IgD-negative memory B cell (primary cell): Measurements from ENCODE around the gene COMMD4. TPM values are rescaled to one million over a fixed set of nuclear protein-coding genes. Genes with fewer than 3 reads are reported as not detected.

Experiments
- H3K27ac Mint-ChIP-seq, 3 donors: one replicate each; pipeline ENCODE4 v1.8.0; 2020 to 2022; ENCODE audit warnings: mild to moderate bottlenecking in 3 of 3, mixed read lengths in 3 of 3, moderate library complexity in 1 of 3
- H3K27me3 Mint-ChIP-seq: one replicate; pipeline ENCODE4 v1.8.0; 2021; ENCODE audit warnings: mixed read lengths
- H3K36me3 Mint-ChIP-seq: one replicate; pipeline ENCODE4 v1.8.0; 2020; ENCODE audit warnings: mild to moderate bottlenecking, mixed read lengths
- H3K4me1 Mint-ChIP-seq, 3 donors: one replicate each; pipeline ENCODE4 v1.8.0; 2020 to 2022; ENCODE audit warnings: mixed read lengths in 3 of 3, mild to moderate bottlenecking in 1 of 3
- H3K4me3 Mint-ChIP-seq, 4 donors: one replicate each; pipeline ENCODE4 v1.8.0; 2020 to 2022; ENCODE audit warnings: mild to moderate bottlenecking in 4 of 4, mixed read lengths in 4 of 4, moderate library complexity in 3 of 4
- H3K9me3 Mint-ChIP-seq, 3 donors: one replicate each; pipeline ENCODE4 v1.8.0; 2020 to 2021; ENCODE audit warnings: mixed read lengths in 3 of 3, mild to moderate bottlenecking in 1 of 3
- polyA plus RNA-seq: library from polyadenylated mRNA; unstranded; fragments of 300-500 nt; fragmentation: Illumina TruSeq; gene quantifications from one replicate; pipeline ENCODE4 v1.2.3, GENCODE V29; 2021

Gene COMMD4
- polyA plus RNA-seq, 1 donor from 2014 or later, result 36.2 TPM

- Mint-ChIP-seq H3K27ac (peak overlapping the region in 2 of 3 donors; percentile 25 to 68), H3K4me1 (peaks cover 0 to 3% (median 0%) of the 10 kb centered on the region in 3 donors), H3K27me3 (no peaks in the 10 kb centered on the region), H3K9me3 (no peaks in the 10 kb centered on the region), H3K36me3 (peaks cover 3% of the 10 kb centered on the region), H3K4me3 (no peak overlapping the region)
Measured at GRCh38 chr15:75357976-75358673, 22.3 kb downstream of the COMMD4 start.

DNA sequence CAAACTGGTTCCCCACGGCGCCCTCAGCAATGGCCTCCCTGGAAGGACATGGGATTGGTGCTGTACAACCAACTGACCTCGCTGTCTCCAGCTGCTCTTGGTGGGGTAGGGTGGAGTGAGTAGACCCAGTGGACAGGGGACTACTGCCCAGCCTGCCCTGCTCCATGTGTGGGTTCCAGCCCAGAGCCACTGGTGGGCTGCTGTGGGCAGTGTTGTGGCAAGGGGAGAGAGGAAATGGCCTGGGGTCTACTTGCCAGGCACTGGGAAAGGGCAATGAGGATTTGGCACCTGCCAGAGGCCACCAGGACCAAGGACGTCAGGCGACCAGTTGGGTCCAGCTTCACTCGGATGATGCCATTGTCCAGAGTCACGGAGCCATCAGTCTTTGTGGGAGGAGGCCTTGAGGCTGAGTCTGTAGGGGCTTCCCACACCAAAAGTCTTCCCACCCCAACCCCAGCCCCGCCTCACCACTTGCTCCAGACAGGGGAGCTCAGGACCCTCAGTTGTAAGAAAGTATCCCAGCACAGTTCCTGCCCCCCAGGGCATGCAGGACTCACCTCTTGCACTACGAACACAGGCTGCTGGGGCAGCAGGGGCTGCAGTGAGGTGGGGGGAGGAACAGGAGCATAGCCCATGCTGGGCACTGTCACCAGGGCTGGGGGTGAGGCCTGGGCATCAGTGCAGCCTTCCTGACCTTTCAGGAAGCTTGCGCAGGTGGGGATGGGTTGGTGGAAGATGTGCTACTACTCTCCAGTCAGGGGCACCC lies 23.1 kb downstream of the COMMD4 start:
- H3K27me3 Mint-ChIP-seq, result no peaks in the 10 kb centered on the region

GRCh38 chr15:75359537-75360250 lies 23.8 kb downstream of the COMMD4 start:
- no peaks in the 10 kb centered on the region for H3K9me3 Mint-ChIP-seq
- H3K27ac Mint-ChIP-seq, result peak overlapping the region in 1 of 3 donors; percentile 16
- H3K4me1 Mint-ChIP-seq, result peaks cover 0 to 5% (median 0%) of the 10 kb centered on the region in 3 donors
- no peak overlapping the region for H3K4me3 Mint-ChIP-seq
- peaks cover 3% of the 10 kb centered on the region for H3K36me3 Mint-ChIP-seq
- H3K27me3 Mint-ChIP-seq, result no peaks in the 10 kb centered on the region

More for the DNA sequence above, 23.1 kb downstream of the COMMD4 start:
- H3K4me1 Mint-ChIP-seq, result peaks cover 0 to 4% (median 0%) of the 10 kb centered on the region in 3 donors
- no peak overlapping the region for H3K4me3 Mint-ChIP-seq
- H3K27ac Mint-ChIP-seq, result peak overlapping the region in 1 of 3 donors; percentile 35
- no peaks in the 10 kb centered on the region for H3K9me3 Mint-ChIP-seq
- peaks cover 3% of the 10 kb centered on the region for H3K36me3 Mint-ChIP-seq

- Mint-ChIP-seq H3K36me3 (peaks cover 4% of the 10 kb centered on the region), H3K4me3 (peak overlapping the region in 1 of 4 donors; percentile 18)
Measured at GRCh38 chr15:75360391-75360790, 24.5 kb downstream of the COMMD4 start.

DNA sequence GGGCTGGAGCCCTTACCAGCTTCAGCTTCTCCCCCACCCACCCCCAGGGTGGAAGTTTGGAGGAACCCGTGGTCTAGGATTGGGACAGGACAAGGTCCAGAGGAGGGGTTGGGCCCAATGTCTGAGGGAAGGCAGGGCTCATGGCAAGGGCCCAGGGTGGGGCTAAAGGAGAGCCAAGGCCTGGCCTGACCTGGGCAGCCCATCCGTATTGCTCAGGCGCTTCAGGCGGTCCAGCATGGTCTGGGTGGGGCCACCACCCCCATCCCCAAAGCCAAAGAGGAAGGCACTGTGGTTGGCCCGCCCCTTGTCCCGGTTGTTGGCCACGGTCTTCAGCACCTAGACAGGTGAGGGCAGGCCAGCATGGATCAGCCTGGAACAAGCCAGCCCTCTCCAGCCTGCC lies 25.0 kb downstream of the COMMD4 start:
- Mint-ChIP-seq H3K4me3 (peak overlapping the region in 1 of 4 donors; percentile 18), H3K36me3 (peaks cover 4% of the 10 kb centered on the region)

More at GRCh38 chr15:75360391-75360790, 24.5 kb downstream of the COMMD4 start:
- no peak overlapping the region for H3K27ac Mint-ChIP-seq
- no peaks in the 10 kb centered on the region for H3K27me3 Mint-ChIP-seq
- H3K9me3 Mint-ChIP-seq, result no peaks in the 10 kb centered on the region
- peaks cover 0 to 3% (median 0%) of the 10 kb centered on the region in 3 donors for H3K4me1 Mint-ChIP-seq

GRCh38 chr15:75361361-75361988 lies 25.6 kb downstream of the COMMD4 start:
- peaks cover 4% of the 10 kb centered on the region for H3K36me3 Mint-ChIP-seq
- peaks cover 0 to 3% (median 0%) of the 10 kb centered on the region in 3 donors for H3K4me1 Mint-ChIP-seq
- H3K9me3 Mint-ChIP-seq, result no peaks in the 10 kb centered on the region
- H3K27me3 Mint-ChIP-seq, result no peaks in the 10 kb centered on the region
- H3K27ac Mint-ChIP-seq, result no peak overlapping the region
- no peak overlapping the region for H3K4me3 Mint-ChIP-seq

More for the DNA sequence above, 25.0 kb downstream of the COMMD4 start:
- Mint-ChIP-seq H3K27me3 (no peaks in the 10 kb centered on the region), H3K9me3 (no peaks in the 10 kb centered on the region), H3K4me1 (peaks cover 0 to 3% (median 0%) of the 10 kb centered on the region in 3 donors), H3K27ac (no peak overlapping the region)

- H3K27me3 Mint-ChIP-seq, result no peaks in the 10 kb centered on the region
- no peak overlapping the region for H3K27ac Mint-ChIP-seq
- peaks cover 0 to 3% (median 0%) of the 10 kb centered on the region in 3 donors for H3K4me1 Mint-ChIP-seq
- no peaks in the 10 kb centered on the region for H3K9me3 Mint-ChIP-seq
- H3K36me3 Mint-ChIP-seq, result peaks cover 4% of the 10 kb centered on the region
- H3K4me3 Mint-ChIP-seq, result no peak overlapping the region
Measured at GRCh38 chr15:75361989-75362641, 26.3 kb downstream of the COMMD4 start.

DNA sequence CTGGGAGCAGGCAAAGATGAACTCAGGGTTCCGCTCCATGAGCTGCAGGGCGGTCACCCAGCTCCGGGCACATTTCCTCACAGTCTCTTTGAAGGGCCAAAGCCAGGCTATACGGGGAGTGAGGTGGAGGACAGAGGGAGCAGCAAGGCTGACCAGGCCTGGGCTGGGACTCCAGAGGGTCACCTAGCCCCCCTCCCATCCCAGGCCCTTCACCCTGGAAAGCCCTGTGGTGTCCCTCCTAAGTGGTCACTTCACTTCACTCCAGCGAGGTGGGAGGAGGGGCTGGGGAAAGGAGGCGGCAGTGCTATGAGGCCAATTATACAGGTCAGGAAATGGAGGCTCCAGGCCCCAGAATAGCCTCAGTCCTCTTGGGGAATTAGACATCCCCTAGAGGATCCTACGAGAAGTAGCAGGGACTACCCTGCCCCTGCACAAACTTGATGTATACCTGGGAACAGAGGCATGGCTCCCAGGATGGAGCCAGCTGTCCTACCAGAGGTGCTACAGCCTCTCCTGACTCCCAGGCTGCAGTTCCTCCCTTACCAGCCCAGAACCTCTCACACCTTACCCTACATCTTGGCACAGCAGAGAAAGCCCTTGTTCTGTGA lies 26.9 kb downstream of the COMMD4 start:
- Mint-ChIP-seq H3K27me3 (no peaks in the 10 kb centered on the region), H3K4me1 (peaks cover 0 to 5% (median 3%) of the 10 kb centered on the region in 3 donors), H3K36me3 (peaks cover 4% of the 10 kb centered on the region), H3K4me3 (peak overlapping the region in 1 of 4 donors; percentile 68), H3K9me3 (no peaks in the 10 kb centered on the region), H3K27ac (no peak overlapping the region)

DNA sequence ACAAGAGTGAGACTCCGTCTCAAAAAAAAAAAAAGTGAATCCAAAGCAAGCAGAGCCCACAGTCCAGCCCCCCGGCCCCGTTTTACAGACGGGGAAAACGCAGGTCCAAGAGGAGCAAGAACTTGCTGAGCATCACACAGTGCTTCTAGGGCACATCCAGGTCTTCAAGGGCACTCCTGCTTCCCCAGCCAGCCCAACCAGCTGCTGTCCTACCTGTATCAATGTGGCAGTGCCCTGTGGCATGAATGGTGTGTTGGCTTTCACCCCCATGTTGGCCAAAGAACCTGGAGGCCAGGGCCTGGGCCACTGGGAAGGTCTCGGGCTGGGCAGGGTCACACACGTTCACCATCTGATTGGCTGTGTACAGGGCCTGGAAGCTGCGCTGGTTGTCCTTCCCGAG lies 27.9 kb downstream of the COMMD4 start:
- H3K27me3 Mint-ChIP-seq, result no peaks in the 10 kb centered on the region

DNA sequence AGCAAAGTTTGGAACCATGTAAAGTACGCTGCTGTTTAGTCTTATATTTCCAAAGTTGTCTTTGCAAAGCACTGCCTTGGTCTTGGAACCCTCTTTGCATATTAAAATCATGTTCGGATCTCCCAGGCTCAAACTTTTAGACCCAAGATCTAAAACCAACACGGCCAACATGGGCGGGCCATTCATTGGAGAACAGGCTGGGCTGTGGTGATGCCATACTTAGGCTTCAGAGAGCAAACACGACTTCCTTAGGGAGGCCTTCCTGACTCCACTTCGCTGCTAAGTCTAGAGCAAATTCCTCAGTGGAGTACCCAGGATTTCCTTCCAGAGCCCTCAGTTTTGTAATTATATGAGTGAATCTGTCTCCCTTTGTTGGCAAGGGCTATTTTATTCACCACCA lies 29.0 kb downstream of the COMMD4 start:
- H3K4me3 Mint-ChIP-seq, result peak overlapping the region in 1 of 4 donors; percentile 3
- H3K36me3 Mint-ChIP-seq, result peaks cover 4% of the 10 kb centered on the region
- peaks cover 8 to 17% (median 10%) of the 10 kb centered on the region in 3 donors for H3K4me1 Mint-ChIP-seq
- H3K9me3 Mint-ChIP-seq, result no peaks in the 10 kb centered on the region
- no peak overlapping the region for H3K27ac Mint-ChIP-seq
- no peaks in the 10 kb centered on the region for H3K27me3 Mint-ChIP-seq

More for the DNA sequence above, 27.9 kb downstream of the COMMD4 start:
- peaks cover 4% of the 10 kb centered on the region for H3K36me3 Mint-ChIP-seq
- peaks cover 3 to 6% (median 6%) of the 10 kb centered on the region in 3 donors for H3K4me1 Mint-ChIP-seq
- peak overlapping the region in 1 of 3 donors; percentile 45 for H3K27ac Mint-ChIP-seq
- H3K9me3 Mint-ChIP-seq, result no peaks in the 10 kb centered on the region
- H3K4me3 Mint-ChIP-seq, result no peak overlapping the region

GRCh38 chr15:75366163-75366562 lies 30.3 kb downstream of the COMMD4 start:
- Mint-ChIP-seq H3K4me1 (peaks cover 8 to 19% (median 10%) of the 10 kb centered on the region in 3 donors), H3K27ac (no peak overlapping the region), H3K4me3 (no peak overlapping the region), H3K36me3 (peaks cover 4% of the 10 kb centered on the region), H3K9me3 (no peaks in the 10 kb centered on the region), H3K27me3 (no peaks in the 10 kb centered on the region)

DNA sequence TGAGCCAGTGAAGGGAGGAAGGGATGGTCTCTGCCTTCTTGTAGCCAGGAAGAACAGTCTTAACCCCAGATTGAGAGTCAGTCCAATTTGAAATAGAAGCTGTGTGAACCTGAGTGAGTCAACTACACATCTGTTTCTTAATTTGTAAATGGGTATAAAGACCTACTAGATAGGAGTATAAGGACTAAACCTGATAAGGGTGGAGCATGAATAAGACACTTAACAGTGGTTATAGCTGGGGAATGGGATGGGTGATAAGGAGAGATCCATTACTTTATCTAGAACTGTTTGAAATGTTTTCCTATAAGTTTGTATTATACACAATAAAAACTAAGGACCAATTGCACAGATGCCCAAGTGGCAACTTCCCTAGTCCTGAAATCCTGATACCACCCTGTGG lies 31.1 kb downstream of the COMMD4 start:
- peaks cover 4% of the 10 kb centered on the region for H3K36me3 Mint-ChIP-seq
- H3K4me1 Mint-ChIP-seq, result peaks cover 8 to 19% (median 10%) of the 10 kb centered on the region in 3 donors
- peak overlapping the region in 3 of 4 donors; percentile 94 to 97 (median 96) for H3K4me3 Mint-ChIP-seq
- H3K27ac Mint-ChIP-seq, result peak overlapping the region; percentile 97 to 100 (median 99)
- H3K27me3 Mint-ChIP-seq, result no peaks in the 10 kb centered on the region
- H3K9me3 Mint-ChIP-seq, result no peaks in the 10 kb centered on the region

GRCh38 chr15:75367406-75367912 lies 31.6 kb downstream of the COMMD4 start:
- H3K9me3 Mint-ChIP-seq, result no peaks in the 10 kb centered on the region
- H3K4me1 Mint-ChIP-seq, result peaks cover 8 to 19% (median 10%) of the 10 kb centered on the region in 3 donors
- peak overlapping the region; percentile 90 to 97 (median 95) for H3K4me3 Mint-ChIP-seq
- peaks cover 4% of the 10 kb centered on the region for H3K36me3 Mint-ChIP-seq
- H3K27ac Mint-ChIP-seq, result peak overlapping the region; percentile 97 to 100 (median 99)
- H3K27me3 Mint-ChIP-seq, result no peaks in the 10 kb centered on the region
